GM12878 (cell line): ENCODE results near the gene SPCS3. TPM values are rescaled to one million over a fixed set of nuclear protein-coding genes. Genes with fewer than 3 reads are reported as not detected.

Experiments
- ATAC-seq: fragments of 200-7000 bp; cut with Tn5 transposase; 3 replicates; pipeline ENCODE4 v1.9.1; 2020; ENCODE audit warnings: mild to moderate bottlenecking, moderate library complexity
- BruUV-seq: library from RNA; stranded (reverse); fragments of 400-500 nt; replicated peaks from 2 replicates; lab custom pipeline; 2021; lab: Mats Ljungman, UMichigan
- CTCF ChIA-PET: fragments of 300-600 bp; sonication (Branson Sonifier 250); formaldehyde crosslinking; extraction: SDS; loops from one replicate; lab custom pipeline; 2021; ENCODE audit warnings: inconsistent platforms; lab: Yijun Ruan, JAX
- POLR2A ChIA-PET: fragments of 350-600 bp; formaldehyde crosslinking; extraction: SDS; loops from one replicate; lab custom pipeline; 2021; ENCODE audit warnings: inconsistent platforms; lab: Charles Lee
- RAD21 ChIA-PET: fragments of 300-600 bp; sonication (Branson Sonifier 250); formaldehyde crosslinking; loops from one replicate; lab custom pipeline; 2023; ENCODE audit warnings: antibody characterized with exemption; ENCODE audit not compliant: unreplicated experiment; lab: Charles Lee
- SMC1A ChIA-PET: fragments of 300-600 bp; sonication (Branson Sonifier 250); formaldehyde crosslinking; loops from one replicate; lab custom pipeline; 2023; ENCODE audit not compliant: unreplicated experiment, uncharacterized antibody; lab: Charles Lee
- DNase-seq: peaks from one replicate; pipeline ENCODE4 v3.0.0-alpha.2; 2011; ENCODE audit warnings: low read depth, low spot score
- FAIRE-seq: peaks from 3 replicates; lab custom pipeline; 2011; peaks lifted over from hg19 to GRCh38; lab: Jason Lieb, UNC
- H2AFZ ChIP-seq: 2 replicates; pipeline ENCODE4 v1.6.0; 2011; ENCODE audit warnings: low read depth, low read length, control low read depth; ENCODE audit not compliant: control insufficient read depth
- H3K27ac ChIP-seq: 2 replicates; pipeline ENCODE4 v1.5.1; 2011; ENCODE audit warnings: control low read depth; ENCODE audit not compliant: control insufficient read depth, insufficient read depth
- H3K27me3 ChIP-seq, 2 experiments: replicated peaks in 1 of 2; 2 replicates each; pipeline versions ENCODE4 v1.6.0 to v1.6.1; 2011; ENCODE audit warnings: low read length in 1 of 2; ENCODE audit not compliant: control insufficient read depth in 2 of 2, insufficient read depth in 2 of 2
- H3K36me3 ChIP-seq, 2 experiments: 2 replicates each; pipeline ENCODE4 v1.5.1; 2011; ENCODE audit warnings: low read length in 1 of 2; ENCODE audit not compliant: control insufficient read depth in 2 of 2, insufficient read depth in 2 of 2
- H3K4me1 ChIP-seq: 2 replicates; pipeline ENCODE4 v1.6.1; 2011; ENCODE audit warnings: mild to moderate bottlenecking, low read length, moderate library complexity, mixed read lengths; ENCODE audit not compliant: control insufficient read depth, insufficient read depth
- H3K4me2 ChIP-seq: 2 replicates; pipeline ENCODE4 v1.6.0; 2011; ENCODE audit warnings: control low read depth; ENCODE audit not compliant: control insufficient read depth, insufficient read depth
- H3K4me3 ChIP-seq: fragments of 200-600 bp; sonication (generic); 2 replicates; pipeline ENCODE4 v1.5.1; 2016
- H3K79me2 ChIP-seq: 2 replicates; pipeline ENCODE4 v1.6.0; 2011; ENCODE audit warnings: low read length; ENCODE audit not compliant: control insufficient read depth, insufficient read depth
- H3K9ac ChIP-seq: 2 replicates; pipeline ENCODE4 v1.8.0; 2011; ENCODE audit warnings: low read length, control low read depth, mixed read lengths; ENCODE audit not compliant: control insufficient read depth, insufficient read depth
- H3K9me3 ChIP-seq: replicated peaks from 3 replicates; pipeline ENCODE4 v1.5.1; 2011; ENCODE audit warnings: mild to moderate bottlenecking, low read length; ENCODE audit not compliant: control insufficient read depth, insufficient read depth
- H4K20me1 ChIP-seq: 2 replicates; pipeline ENCODE4 v1.6.0; 2011; ENCODE audit not compliant: control insufficient read depth, insufficient read depth
- ESRRA ChIP-seq: IDR thresholded peaks from 2 replicates; pipeline ENCODE4 v1.6.1; 2012; ENCODE audit warnings: mild to moderate bottlenecking, low read length, improper control_type of control experiment
- KDM1A ChIP-seq: fragments of 200-600 bp; sonication (generic); IDR thresholded peaks from 2 replicates; pipeline ENCODE4 v1.6.1; 2016; ENCODE audit warnings: borderline replicate concordance
- NFYB ChIP-seq: IDR thresholded peaks from 2 replicates; pipeline ENCODE4 v1.6.1; 2011; ENCODE audit warnings: low read depth, mild to moderate bottlenecking, low read length, improper control_type of control experiment, moderate library complexity; ENCODE audit not compliant: insufficient read depth
- RAD51 ChIP-seq: fragments of 450-650 bp; IDR thresholded peaks from 2 replicates; pipeline ENCODE4 v1.6.1; 2016; ENCODE audit warnings: moderate library complexity, mild to moderate bottlenecking, inconsistent platforms
- SREBF2 ChIP-seq: IDR thresholded peaks from 2 replicates; pipeline ENCODE4 v1.6.1; 2012; ENCODE audit warnings: mild to moderate bottlenecking, low read length
- WGBS: methylation state at CpG from one replicate; pipeline ENCODE4 v1.1.6; 2016; ENCODE audit warnings: low lambda C conversion rate; ENCODE audit not compliant: insufficient replicate concordance, insufficient coverage; ENCODE audit errors: missing lambda C conversion rate; 5-methylcytosine and 5-hydroxymethylcytosine counted together
- in situ Hi-C: fragments of 300-500 bp; cut with MboI; formaldehyde crosslinking; loops from 9 replicates; pipeline ENCODE4 v1.14.3; 2018; ENCODE audit warnings: mixed read lengths
- intact Hi-C: fragments of 100-400 bp; cut with micrococcal nuclease; formaldehyde crosslinking; loops from one replicate; pipeline ENCODE4 v1.14.2; 2022; ENCODE audit not compliant: unreplicated experiment
- polyA plus RNA-seq, 11 experiments: library from polyadenylated mRNA; depleted of rRNA in 4 of 11; unstranded in 6 of 11; stranded (reverse) in 5 of 11; fragments of >200 nt; fragmentation: Nextera tagmentation in 4 of 11; fragmentation: Illumina TruSeq in 1 of 11; extraction: Ambion mirVana in 4 of 11; extraction: Trizol in 1 of 11; gene quantifications; 1 replicate in 1 of 11; 2 replicates in 10 of 11; pipeline versions ENCODE4 v1.2.1 to v1.2.3, GENCODE V29; 2011 to 2016; ENCODE audit warnings: inconsistent platforms in 2 of 11, missing spikeins in 2 of 11, low read depth in 1 of 11
- total RNA-seq, 4 experiments: library from RNA; depleted of rRNA in 3 of 4; stranded (reverse); fragments of >200 nt in 3 of 4; fragmentation: Illumina TruSeq in 1 of 4; extraction: Trizol in 1 of 4; gene quantifications; 2 replicates each; pipeline versions ENCODE4 v1.2.1 to v1.2.3, GENCODE V29; 2013 to 2021

The SPCS3 gene
- total and polyA plus RNA-seq, 10 of the 15 experiments (the other 5 are each of a cell fraction or from before 2014, with no cell fraction given): 50.0 to 151 (median 76.4) TPM

- TF ChIP-seq ESRRA: no peak
- TF ChIP-seq KDM1A: no peak
- no peak for TF ChIP-seq SREBF2
Observed at GRCh38 chr4:176303938-176304337, 15.8 kb upstream of the SPCS3 start (continued).

GRCh38 chr4:176306837-176307665 lies 12.7 kb upstream of the SPCS3 start:
- no peaks in the 10 kb centered on the region for H3K9me3 ChIP-seq
- H3K4me2 ChIP-seq: no peak overlapping the region
- no peak overlapping the region for H3K9ac ChIP-seq
- ChIA-PET CTCF (interaction anchor here (0.8 to 1.2 kb wide), 3 partner anchors 9 to 34 kb away, joined by 3 read pairs; no protein-coding TSS in a partner anchor), RAD21 (interaction anchor here (0.7 kb wide), 1 partner anchor 31 kb away, joined by 3 read pairs; no protein-coding TSS in a partner anchor), SMC1A (interaction anchor here (0.9 to 1.1 kb wide), 2 partner anchors 19 to 112 kb away, joined by 3 read pairs; partner anchors contain the start of gene SPATA4), POLR2A (no interaction called here)
- WGBS: 91% methylated on average over 6 of the region's 6 CpGs
- H3K4me1 ChIP-seq: peaks cover 17% of the 10 kb centered on the region
- FAIRE-seq: no peak
- no peak overlapping the region for H2AFZ ChIP-seq
- in situ Hi-C loops (loop anchor here (5.0 kb wide), 1 partner anchor 110 kb away; the partner anchor contains the start of gene SPATA4), intact Hi-C loops (no loop called here)
- ATAC-seq: no peak
- TF ChIP-seq NFYB (no peak), RAD51 (peak; percentile 29; the same call in 1 of the 2 replicates)
- no peak overlapping the region for H3K27ac ChIP-seq
- H3K36me3 ChIP-seq: no peaks in the 10 kb centered on the region
- no peaks in the 10 kb centered on the region; a peak in 1 of 4 replicates for H3K27me3 ChIP-seq
- no peaks in the 10 kb centered on the region for H4K20me1 ChIP-seq
- no peak for DNase-seq
- H3K79me2 ChIP-seq: no peaks in the 10 kb centered on the region
- no peak overlapping the region for H3K4me3 ChIP-seq
- no TSS peak for BruUV-seq
